ENCODE results near the gene GIGYF1. TPM values are rescaled to one million over a fixed set of nuclear protein-coding genes. Genes with fewer than 3 reads are reported as not detected.

GIGYF1 gene
- total and polyA plus RNA-seq, 2 of the 13 experiments (the other 11 are each of a cell fraction or from before 2014, with no cell fraction given) = 7.6 to 16.1 TPM

DNA sequence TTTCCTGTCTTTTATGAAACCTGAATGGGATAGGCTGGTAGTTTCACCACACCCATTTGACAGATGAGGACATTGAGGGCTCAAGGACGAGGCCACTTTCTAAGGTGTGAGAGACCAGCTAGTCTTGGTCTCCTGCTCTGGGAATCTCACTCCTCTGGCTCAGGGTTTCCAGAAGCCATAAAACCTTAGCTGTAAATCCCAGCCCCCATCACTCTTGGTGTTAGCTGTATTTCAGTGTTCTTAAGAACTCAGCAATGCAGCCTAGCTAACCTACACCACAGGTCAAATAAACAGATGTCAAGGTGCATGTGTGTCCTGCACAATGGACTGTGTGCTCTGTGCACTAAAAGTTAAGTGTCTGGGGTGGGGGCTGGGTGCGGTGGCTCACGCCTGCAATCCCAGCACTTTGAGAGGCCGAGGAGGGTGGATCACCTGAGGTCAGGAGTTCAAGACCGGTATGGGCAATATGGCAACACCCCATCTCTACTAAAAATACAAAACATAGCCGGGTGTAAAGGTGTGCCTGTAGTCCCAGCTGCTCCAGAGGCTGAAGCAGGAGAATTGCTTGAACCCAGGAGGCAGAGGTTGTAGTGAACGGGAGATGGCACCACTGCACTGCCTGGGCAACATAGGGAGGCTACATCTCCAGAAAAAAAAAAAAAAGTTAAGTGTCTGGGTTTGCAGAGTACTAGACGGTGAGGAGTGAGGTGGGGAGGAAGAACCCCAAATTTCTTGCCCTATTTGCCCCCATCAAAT, 25.7 kb upstream of the GIGYF1 start (continued):
- TF ChIP-seq ZNF615 (CRISPR knock-in tag; IDR thresholded peaks at IDR 0.05; ENCODE audit: borderline replicate concordance) = no peak
- TF ChIP-seq, protein P1, sequence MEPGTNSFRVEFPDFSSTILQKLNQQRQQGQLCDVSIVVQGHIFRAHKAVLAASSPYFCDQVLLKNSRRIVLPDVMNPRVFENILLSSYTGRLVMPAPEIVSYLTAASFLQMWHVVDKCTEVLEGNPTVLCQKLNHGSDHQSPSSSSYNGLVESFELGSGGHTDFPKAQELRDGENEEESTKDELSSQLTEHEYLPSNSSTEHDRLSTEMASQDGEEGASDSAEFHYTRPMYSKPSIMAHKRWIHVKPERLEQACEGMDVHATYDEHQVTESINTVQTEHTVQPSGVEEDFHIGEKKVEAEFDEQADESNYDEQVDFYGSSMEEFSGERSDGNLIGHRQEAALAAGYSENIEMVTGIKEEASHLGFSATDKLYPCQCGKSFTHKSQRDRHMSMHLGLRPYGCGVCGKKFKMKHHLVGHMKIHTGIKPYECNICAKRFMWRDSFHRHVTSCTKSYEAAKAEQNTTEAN (CRISPR knock-in tag; conservative IDR thresholded peaks at IDR 0.05) = 0 out of 2 replicates have a peak, but pooled peaks have one; percentile 57
- TF ChIP-seq SPEN (CRISPR knock-in tag; IDR thresholded peaks at IDR 0.05; ENCODE audit: low read depth) = 0 out of 2 replicates have a peak, but pooled peaks have one; percentile 47
- no peak for TF ChIP-seq ZBTB38 (CRISPR knock-in tag; IDR thresholded peaks at IDR 0.05)
- no peak for TF ChIP-seq ZNF138 (CRISPR knock-in tag; IDR thresholded peaks at IDR 0.05; ENCODE audit: low read depth)
- no peak for TF ChIP-seq SNAI1 (CRISPR knock-in tag; IDR thresholded peaks at IDR 0.05; ENCODE audit: borderline replicate concordance)
- no peak for TF ChIP-seq RFX1 (IDR thresholded peaks at IDR 0.05)
- TF ChIP-seq NFAT5 (CRISPR knock-in tag; IDR thresholded peaks at IDR 0.05) = no peak
- TF ChIP-seq KAT7 (CRISPR knock-in tag; IDR thresholded peaks at IDR 0.05; ENCODE audit: borderline replicate concordance) = no peak
- TF ChIP-seq GMEB2 (CRISPR knock-in tag; IDR thresholded peaks at IDR 0.05; ENCODE audit: low read depth) = no peak
- TF ChIP-seq ZNF569 (CRISPR knock-in tag; IDR thresholded peaks at IDR 0.05; ENCODE audit: borderline replicate concordance) = no peak
- no peak for TF ChIP-seq FOXK2 (IDR thresholded peaks at IDR 0.05)
- no peak for TF ChIP-seq RORA (CRISPR knock-in tag; IDR thresholded peaks at IDR 0.05)
- no peak for TF ChIP-seq DR1 (CRISPR knock-in tag; IDR thresholded peaks at IDR 0.05)
- no peak for TF ChIP-seq ZNF775 (CRISPR knock-in tag; IDR thresholded peaks at IDR 0.05; ENCODE audit: borderline replicate concordance)
- no peak for TF ChIP-seq TEAD2 (CRISPR knock-in tag; IDR thresholded peaks at IDR 0.05)
- no peak for TF ChIP-seq CENPBD1 (CRISPR knock-in tag; IDR thresholded peaks at IDR 0.05; ENCODE audit: borderline replicate concordance, low read depth)
- TF ChIP-seq SRF (IDR thresholded peaks at IDR 0.05; ENCODE audit: low read depth, low read length) = no peak
- no peak for TF ChIP-seq ZNF382 (CRISPR knock-in tag; IDR thresholded peaks at IDR 0.05; ENCODE audit: borderline replicate concordance)
- TF ChIP-seq KLF13 (CRISPR knock-in tag; IDR thresholded peaks at IDR 0.05) = no peak
- no peak for TF ChIP-seq ZNF746 (CRISPR knock-in tag; IDR thresholded peaks at IDR 0.05)
- peak; percentile 17; the same call in 1 of the 2 replicates for TF ChIP-seq HMG20A (CRISPR knock-in tag; IDR thresholded peaks at IDR 0.05; ENCODE audit: borderline replicate concordance)
- TF ChIP-seq YEATS2 (CRISPR knock-in tag; IDR thresholded peaks at IDR 0.05; ENCODE audit: borderline replicate concordance) = peak; percentile 28; the same call in 1 of the 2 replicates

Data from HepG2 (cell line).